Colon (tissue), 2 donors: ENCODE results near the gene PUM1.
"Not testable (repeated sequence)": the region's sequence is repeated elsewhere in the genome, so short reads cannot be mapped to it uniquely, and the experiment has no call there.

Experiments
- FAIRE-seq: peaks from 2 replicates; lab custom pipeline; 2012; peaks lifted over from hg19 to GRCh38; lab: Jason Lieb, UNC
- donor health status: control.
- donor health status: control.

Gene PUM1

GRCh38 chr1:30964706-30965105 is 100.8 kb downstream of the PUM1 start:
- FAIRE-seq: no peak

GRCh38 chr1:30962609-30963508 is 102.7 kb downstream of the PUM1 start:
- FAIRE-seq: no peak

- FAIRE-seq: no peak
Observed at GRCh38 chr1:30957560-30958222, 107.8 kb downstream of the PUM1 start.

GRCh38 chr1:30955448-30956015 is 110.0 kb downstream of the PUM1 start:
- no peak for FAIRE-seq

- FAIRE-seq: no peak
Observed at GRCh38 chr1:30953685-30954084, 111.8 kb downstream of the PUM1 start.

- no peak for FAIRE-seq
Observed at GRCh38 chr1:30952098-30952497, 113.4 kb downstream of the PUM1 start.

GRCh38 chr1:30950700-30951099 is 114.8 kb downstream of the PUM1 start:
- FAIRE-seq: no peak

- no peak for FAIRE-seq
Observed at GRCh38 chr1:30950053-30950452, 115.5 kb downstream of the PUM1 start.

- not testable (repeated sequence) for FAIRE-seq
Observed at GRCh38 chr1:30949487-30949838, 116.1 kb downstream of the PUM1 start.

GRCh38 chr1:30948813-30949486 is 116.6 kb downstream of the PUM1 start:
- FAIRE-seq: not testable (repeated sequence)

GRCh38 chr1:30948278-30948677 is 117.2 kb downstream of the PUM1 start:
- FAIRE-seq: no peak

- FAIRE-seq: no peak
Observed at GRCh38 chr1:30947212-30947611, 118.3 kb downstream of the PUM1 start.

GRCh38 chr1:30942326-30942963 is 123.1 kb downstream of the PUM1 start:
- no peak for FAIRE-seq

- FAIRE-seq: no peak
Observed at GRCh38 chr1:30940541-30940940, 125.0 kb downstream of the PUM1 start.

GRCh38 chr1:30936541-30937171 is 128.9 kb downstream of the PUM1 start:
- no peak for FAIRE-seq

- not testable (repeated sequence) for FAIRE-seq
Observed at GRCh38 chr1:30935758-30936157, 129.8 kb downstream of the PUM1 start.

- FAIRE-seq: no peak
Observed at GRCh38 chr1:30934613-30935012, 130.9 kb downstream of the PUM1 start.

GRCh38 chr1:30933874-30934252 is 131.7 kb downstream of the PUM1 start:
- no peak for FAIRE-seq

- no peak for FAIRE-seq
Observed at GRCh38 chr1:30930631-30931173, 134.8 kb downstream of the PUM1 start.

GRCh38 chr1:30929944-30930525 is 135.5 kb downstream of the PUM1 start:
- FAIRE-seq: no peak
